K562 (cell line): ENCODE measurements around the gene JUNB. TPM values are rescaled to one million over a fixed set of nuclear protein-coding genes. Genes with fewer than 3 reads are reported as not detected.

Experiments used
- MTA3 ChIP-seq: fragments of 450-650 bp; formaldehyde crosslinking; IDR thresholded peaks from 2 replicates; pipeline ENCODE4 v1.6.1; 2017; ENCODE audit warnings: mild to moderate bottlenecking, borderline replicate concordance
- polyA plus RNA-seq, 8 experiments: library from polyadenylated mRNA; depleted of rRNA in 4 of 8; stranded (reverse) in 5 of 8; unstranded in 3 of 8; fragments of >200 nt; fragmentation: Nextera tagmentation in 2 of 8; fragmentation: Illumina TruSeq in 1 of 8; extraction: Ambion mirVana in 2 of 8; extraction: Trizol in 1 of 8; gene quantifications; 2 replicates each; pipeline versions ENCODE4 v1.2.1 to v1.2.3, GENCODE V29; 2011 to 2014; ENCODE audit warnings: inconsistent platforms in 1 of 8, missing spikeins in 1 of 8
- total RNA-seq, 7 experiments: library from RNA; depleted of rRNA in 6 of 7; stranded (reverse); fragments of >200 nt in 6 of 7; fragmentation: Illumina TruSeq in 2 of 7; extraction: Trizol in 2 of 7; gene quantifications; 2 replicates each; pipeline versions ENCODE4 v1.2.1 to v1.2.3, GENCODE V29; 2011 to 2021; ENCODE audit warnings: low replicate concordance in 1 of 7
- TF ChIP-seq, protein P1 (sequence below): fragments of 450-650 bp; IDR thresholded peaks from 2 replicates; pipeline ENCODE4 v1.6.1; 2016; ENCODE audit warnings: mild to moderate bottlenecking, moderate library complexity

JUNB gene
- total and polyA plus RNA-seq, 9 of the 15 experiments (the other 6 are each of a cell fraction or from before 2014, with no cell fraction given): 0.23 to 88.1 (median 13.1) TPM

DNA sequence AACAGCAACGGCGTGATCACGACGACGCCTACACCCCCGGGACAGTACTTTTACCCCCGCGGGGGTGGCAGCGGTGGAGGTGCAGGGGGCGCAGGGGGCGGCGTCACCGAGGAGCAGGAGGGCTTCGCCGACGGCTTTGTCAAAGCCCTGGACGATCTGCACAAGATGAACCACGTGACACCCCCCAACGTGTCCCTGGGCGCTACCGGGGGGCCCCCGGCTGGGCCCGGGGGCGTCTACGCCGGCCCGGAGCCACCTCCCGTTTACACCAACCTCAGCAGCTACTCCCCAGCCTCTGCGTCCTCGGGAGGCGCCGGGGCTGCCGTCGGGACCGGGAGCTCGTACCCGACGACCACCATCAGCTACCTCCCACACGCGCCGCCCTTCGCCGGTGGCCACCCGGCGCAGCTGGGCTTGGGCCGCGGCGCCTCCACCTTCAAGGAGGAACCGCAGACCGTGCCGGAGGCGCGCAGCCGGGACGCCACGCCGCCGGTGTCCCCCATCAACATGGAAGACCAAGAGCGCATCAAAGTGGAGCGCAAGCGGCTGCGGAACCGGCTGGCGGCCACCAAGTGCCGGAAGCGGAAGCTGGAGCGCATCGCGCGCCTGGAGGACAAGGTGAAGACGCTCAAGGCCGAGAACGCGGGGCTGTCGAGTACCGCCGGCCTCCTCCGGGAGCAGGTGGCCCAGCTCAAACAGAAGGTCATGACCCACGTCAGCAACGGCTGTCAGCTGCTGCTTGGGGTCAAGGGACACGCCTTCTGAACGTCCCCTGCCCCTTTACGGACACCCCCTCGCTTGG, 966 bp downstream of the JUNB start (continued):
- TF ChIP-seq, protein P1, sequence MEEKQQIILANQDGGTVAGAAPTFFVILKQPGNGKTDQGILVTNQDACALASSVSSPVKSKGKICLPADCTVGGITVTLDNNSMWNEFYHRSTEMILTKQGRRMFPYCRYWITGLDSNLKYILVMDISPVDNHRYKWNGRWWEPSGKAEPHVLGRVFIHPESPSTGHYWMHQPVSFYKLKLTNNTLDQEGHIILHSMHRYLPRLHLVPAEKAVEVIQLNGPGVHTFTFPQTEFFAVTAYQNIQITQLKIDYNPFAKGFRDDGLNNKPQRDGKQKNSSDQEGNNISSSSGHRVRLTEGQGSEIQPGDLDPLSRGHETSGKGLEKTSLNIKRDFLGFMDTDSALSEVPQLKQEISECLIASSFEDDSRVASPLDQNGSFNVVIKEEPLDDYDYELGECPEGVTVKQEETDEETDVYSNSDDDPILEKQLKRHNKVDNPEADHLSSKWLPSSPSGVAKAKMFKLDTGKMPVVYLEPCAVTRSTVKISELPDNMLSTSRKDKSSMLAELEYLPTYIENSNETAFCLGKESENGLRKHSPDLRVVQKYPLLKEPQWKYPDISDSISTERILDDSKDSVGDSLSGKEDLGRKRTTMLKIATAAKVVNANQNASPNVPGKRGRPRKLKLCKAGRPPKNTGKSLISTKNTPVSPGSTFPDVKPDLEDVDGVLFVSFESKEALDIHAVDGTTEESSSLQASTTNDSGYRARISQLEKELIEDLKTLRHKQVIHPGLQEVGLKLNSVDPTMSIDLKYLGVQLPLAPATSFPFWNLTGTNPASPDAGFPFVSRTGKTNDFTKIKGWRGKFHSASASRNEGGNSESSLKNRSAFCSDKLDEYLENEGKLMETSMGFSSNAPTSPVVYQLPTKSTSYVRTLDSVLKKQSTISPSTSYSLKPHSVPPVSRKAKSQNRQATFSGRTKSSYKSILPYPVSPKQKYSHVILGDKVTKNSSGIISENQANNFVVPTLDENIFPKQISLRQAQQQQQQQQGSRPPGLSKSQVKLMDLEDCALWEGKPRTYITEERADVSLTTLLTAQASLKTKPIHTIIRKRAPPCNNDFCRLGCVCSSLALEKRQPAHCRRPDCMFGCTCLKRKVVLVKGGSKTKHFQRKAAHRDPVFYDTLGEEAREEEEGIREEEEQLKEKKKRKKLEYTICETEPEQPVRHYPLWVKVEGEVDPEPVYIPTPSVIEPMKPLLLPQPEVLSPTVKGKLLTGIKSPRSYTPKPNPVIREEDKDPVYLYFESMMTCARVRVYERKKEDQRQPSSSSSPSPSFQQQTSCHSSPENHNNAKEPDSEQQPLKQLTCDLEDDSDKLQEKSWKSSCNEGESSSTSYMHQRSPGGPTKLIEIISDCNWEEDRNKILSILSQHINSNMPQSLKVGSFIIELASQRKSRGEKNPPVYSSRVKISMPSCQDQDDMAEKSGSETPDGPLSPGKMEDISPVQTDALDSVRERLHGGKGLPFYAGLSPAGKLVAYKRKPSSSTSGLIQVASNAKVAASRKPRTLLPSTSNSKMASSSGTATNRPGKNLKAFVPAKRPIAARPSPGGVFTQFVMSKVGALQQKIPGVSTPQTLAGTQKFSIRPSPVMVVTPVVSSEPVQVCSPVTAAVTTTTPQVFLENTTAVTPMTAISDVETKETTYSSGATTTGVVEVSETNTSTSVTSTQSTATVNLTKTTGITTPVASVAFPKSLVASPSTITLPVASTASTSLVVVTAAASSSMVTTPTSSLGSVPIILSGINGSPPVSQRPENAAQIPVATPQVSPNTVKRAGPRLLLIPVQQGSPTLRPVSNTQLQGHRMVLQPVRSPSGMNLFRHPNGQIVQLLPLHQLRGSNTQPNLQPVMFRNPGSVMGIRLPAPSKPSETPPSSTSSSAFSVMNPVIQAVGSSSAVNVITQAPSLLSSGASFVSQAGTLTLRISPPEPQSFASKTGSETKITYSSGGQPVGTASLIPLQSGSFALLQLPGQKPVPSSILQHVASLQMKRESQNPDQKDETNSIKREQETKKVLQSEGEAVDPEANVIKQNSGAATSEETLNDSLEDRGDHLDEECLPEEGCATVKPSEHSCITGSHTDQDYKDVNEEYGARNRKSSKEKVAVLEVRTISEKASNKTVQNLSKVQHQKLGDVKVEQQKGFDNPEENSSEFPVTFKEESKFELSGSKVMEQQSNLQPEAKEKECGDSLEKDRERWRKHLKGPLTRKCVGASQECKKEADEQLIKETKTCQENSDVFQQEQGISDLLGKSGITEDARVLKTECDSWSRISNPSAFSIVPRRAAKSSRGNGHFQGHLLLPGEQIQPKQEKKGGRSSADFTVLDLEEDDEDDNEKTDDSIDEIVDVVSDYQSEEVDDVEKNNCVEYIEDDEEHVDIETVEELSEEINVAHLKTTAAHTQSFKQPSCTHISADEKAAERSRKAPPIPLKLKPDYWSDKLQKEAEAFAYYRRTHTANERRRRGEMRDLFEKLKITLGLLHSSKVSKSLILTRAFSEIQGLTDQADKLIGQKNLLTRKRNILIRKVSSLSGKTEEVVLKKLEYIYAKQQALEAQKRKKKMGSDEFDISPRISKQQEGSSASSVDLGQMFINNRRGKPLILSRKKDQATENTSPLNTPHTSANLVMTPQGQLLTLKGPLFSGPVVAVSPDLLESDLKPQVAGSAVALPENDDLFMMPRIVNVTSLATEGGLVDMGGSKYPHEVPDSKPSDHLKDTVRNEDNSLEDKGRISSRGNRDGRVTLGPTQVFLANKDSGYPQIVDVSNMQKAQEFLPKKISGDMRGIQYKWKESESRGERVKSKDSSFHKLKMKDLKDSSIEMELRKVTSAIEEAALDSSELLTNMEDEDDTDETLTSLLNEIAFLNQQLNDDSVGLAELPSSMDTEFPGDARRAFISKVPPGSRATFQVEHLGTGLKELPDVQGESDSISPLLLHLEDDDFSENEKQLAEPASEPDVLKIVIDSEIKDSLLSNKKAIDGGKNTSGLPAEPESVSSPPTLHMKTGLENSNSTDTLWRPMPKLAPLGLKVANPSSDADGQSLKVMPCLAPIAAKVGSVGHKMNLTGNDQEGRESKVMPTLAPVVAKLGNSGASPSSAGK: peak; percentile 82
- TF ChIP-seq MTA3: peak; percentile 96
